Stimulated activated CD8-positive, alpha-beta memory T cell treated with anti-CD3 and anti-CD28 coated beads, Interleukin-12 subunit alpha, Interleukin-12 subunit beta, amount 100 ng/mL, for 24 hours (primary cell): ENCODE data around the gene NUP42.
"Not testable (repeated sequence)": the region's sequence is repeated elsewhere in the genome, so short reads cannot be mapped to it uniquely, and the experiment has no call there.

ENCODE experiments used
- DNase-seq: peaks from one replicate; pipeline ENCODE4 v3.0.0-alpha.2; 2020; ENCODE audit errors: extremely low read depth

Gene NUP42

DNA sequence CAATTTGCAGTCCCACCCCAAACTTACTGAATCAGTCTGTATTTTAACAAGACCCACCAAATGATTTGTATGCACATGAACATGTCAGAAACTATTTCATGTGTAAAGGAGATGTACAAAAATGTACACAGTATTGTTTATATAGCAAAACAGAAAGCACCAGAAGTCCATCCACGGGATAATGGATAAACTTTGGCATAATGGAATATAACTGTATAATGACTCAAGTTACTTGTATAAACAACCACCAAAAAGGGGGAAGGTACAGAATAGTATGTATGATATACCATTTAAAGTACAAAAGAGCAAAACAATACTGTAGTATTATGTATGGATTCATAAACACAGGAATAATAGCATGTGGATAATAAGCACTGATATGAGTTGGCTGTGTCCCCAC lies 22.4 kb downstream of the NUP42 start:
- no peak for DNase-seq

DNA sequence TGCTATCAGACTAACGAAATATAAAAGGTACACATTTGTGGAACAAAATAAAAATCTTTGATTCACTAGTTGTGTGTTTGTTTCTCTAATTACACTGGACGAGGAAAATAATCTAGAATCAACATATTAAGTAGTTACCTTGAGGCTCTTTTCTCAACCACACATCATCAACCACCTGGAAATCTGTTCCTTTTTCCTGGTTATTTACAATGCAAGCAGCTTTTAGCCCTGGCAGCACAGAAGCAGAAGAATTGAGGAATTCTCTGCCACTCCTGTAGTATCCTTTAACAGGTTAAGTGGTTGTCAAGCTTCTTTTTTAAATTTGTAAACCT lies 23.7 kb downstream of the NUP42 start:
- no peak for DNase-seq

- DNase-seq = no peak
These were observed 24.3 kb downstream of the NUP42 start for GRCh38 chr7:23205909-23206767.

DNA sequence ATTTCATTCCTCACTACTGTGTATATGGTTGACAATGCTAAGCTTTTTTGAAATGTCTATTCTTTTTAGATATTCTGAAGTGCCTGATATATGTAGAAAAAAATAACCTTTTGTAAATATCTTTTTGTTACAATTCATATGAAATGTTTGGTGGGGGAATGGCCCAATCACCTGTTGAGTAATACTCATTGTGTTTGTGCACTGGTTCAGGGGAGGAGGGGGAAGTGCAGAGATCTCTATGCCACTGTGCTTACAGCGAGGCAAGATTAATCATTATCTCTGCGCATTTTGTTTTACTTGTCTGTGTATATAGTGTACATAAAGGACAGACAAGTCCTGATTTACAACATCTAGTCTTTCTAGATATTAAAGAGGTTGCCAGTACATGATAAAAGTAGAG lies 25.2 kb downstream of the NUP42 start:
- no peak for DNase-seq

GRCh38 chr7:23207884-23208283 lies 26.0 kb downstream of the NUP42 start:
- DNase-seq = no peak

DNA sequence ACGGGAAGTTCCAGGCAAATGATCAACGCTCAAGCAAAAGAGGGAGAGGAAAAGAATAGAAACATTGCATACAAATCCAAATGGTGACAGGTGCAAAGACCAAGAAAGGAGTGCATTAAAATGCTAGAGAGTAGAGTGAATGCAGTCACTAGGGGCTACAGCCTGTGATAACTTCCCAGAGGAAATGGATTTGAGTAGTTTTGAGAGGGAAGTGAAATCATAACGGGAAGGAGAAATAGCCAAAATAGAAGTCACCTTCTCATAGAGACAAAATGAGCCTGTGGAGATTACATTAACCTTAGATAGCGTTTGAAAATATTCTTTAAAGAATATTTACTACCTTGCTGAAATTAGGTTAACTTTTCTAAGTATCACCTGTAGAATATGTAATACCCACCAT lies 26.5 kb downstream of the NUP42 start:
- DNase-seq = no peak

GRCh38 chr7:23210506-23210905 lies 28.7 kb downstream of the NUP42 start:
- no peak for DNase-seq

DNA sequence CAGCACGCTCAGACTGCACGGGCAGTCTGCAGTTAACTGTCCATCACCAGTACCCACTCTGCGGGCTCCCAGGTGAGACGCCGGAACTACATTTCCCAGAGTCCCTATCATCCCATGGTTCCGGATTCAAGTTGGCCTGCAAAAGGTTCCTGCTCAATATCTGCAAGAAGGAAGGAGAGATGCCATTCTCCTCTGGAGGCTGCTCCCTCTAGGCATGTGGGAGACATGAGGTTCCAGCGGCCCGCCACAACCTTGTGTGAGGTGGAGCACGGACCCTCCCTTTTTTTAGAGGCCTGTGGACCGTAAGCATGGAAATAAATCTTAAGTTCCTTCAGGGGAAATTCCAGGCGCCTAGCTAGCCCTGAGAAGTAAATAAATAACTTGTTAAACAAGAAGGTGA lies 29.7 kb downstream of the NUP42 start:
- DNase-seq = no peak

DNA sequence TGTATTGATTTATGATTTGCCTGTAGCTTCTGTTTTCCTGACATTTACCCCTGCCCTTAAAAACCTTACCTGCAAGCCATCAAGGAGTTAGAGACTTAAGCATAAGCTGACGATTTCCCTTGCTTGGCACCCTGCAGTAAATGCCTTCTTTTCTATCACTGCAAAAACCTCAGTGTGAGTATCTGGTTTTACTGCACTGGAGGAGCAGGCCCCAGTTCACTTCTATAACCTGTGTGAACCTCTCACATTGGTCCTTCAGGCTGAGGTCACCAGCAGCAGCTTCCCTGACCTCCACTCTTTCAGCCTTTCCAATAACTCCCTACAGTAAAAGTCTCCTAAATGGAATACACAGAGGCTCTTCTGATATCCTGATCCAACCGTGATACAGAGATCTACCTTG lies 30.5 kb downstream of the NUP42 start:
- DNase-seq = no peak

- DNase-seq = no peak
These were observed 31.0 kb downstream of the NUP42 start for GRCh38 chr7:23212841-23213240.

GRCh38 chr7:23213755-23214154 lies 31.9 kb downstream of the NUP42 start:
- no peak for DNase-seq

DNA sequence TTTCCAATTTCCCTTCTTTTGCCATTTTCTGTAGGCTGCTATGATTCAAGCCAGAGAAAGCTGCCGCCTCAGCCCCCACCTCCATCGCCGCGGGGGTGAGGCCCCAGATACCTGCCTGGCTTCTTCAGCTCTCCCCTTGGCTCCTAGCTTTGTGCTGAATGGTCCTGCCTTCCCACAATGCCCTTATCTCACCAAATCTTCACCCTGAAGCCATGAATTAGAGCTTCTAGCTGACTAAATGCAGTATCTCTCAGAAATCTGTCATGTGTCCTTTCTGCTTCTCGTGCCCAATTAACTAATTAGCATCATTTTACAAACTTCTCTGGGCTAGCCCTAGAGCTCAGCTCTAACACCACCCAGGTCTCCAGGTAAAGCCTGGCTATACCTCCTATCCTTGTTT lies 32.6 kb downstream of the NUP42 start:
- no peak for DNase-seq

DNA sequence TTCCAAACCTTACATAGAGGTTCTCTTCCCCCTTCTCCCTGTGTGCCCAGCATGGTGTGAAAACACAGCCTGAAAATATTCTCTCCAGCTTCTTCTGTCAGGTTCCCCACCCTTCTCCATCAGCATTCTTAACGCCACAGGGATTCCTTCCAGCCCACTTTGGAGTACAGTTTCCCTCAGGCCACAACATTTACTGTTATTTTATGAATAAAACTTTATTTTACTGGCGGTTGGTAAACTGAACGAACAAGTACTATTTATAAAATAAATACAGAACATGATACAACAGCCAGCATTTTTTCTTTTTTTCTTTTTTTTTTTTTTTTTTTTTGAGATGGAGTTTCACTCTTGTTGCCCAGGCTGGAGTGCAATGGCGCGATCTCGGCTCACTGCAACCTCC lies 33.1 kb downstream of the NUP42 start:
- DNase-seq = no peak

DNA sequence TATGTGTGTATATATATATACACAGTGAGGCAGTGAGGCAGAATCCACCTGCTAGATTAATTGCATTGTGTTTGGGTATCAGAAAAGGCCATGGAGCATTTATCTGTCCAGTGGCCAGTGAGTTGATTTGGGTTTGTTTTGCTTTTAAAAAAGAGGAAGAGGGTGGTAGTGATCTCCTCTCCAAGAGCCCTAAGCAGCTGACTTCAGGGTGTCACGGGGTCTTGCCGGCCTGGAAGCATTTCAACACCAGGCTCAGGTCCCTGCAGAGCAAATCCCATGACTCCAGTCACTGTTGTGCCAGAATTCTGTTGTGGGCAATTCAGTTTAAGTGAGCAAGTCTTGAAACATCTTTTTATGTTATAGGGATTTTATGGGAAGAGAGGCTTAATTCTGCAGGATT lies 34.2 kb downstream of the NUP42 start:
- no peak for DNase-seq

DNA sequence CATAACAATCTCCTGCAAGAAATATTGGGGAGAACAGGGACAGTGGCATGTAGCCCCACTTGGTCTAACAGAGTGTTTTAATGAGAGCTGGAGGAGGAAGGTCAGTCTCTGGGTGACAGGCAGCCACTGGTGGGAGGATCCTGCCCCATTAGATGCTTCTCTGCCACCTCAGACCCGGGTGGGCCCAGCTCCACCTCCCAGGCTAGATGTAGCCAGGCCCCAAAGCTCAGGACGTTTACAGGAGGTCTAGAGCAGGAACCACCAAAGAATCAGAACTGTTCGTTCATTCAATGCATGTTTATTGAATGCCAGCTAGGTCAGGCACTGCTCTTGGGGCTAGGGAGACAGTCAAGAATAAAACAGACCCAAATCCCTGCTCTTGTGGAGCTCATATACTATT lies 36.3 kb downstream of the NUP42 start:
- no peak for DNase-seq

DNA sequence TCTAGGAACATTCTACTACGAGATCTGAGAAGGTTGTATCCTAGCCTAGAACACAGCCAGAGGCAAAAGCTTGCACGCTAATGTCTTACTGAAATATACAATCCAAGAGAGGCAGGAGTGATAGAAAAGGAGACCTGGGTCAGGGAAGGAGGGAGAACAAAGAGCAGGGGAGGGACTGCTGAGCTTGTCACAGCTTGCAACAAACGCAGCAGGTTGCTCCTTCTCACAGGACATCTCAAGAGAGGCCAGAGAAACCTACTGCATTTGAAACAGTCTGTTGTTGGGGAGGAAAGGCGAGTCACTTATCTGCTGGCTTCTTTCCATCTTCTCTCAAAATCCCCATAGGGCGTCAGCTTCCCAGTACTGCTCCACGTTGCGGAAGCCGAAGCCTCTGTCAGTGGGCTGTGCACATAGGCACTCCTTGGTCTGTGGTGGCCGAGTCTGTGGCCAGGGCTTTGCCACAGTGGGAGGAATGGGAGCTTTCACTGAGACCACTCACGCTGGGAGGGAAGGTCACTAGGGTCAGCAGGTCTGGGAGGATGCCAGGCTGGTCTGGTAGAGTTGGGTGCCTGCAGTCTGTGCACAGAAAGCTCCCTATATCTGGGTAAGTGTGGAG lies 39.0 kb downstream of the NUP42 start:
- DNase-seq = no peak

- no peak for DNase-seq
These were observed 40.7 kb downstream of the NUP42 start for GRCh38 chr7:23222439-23223030.

DNA sequence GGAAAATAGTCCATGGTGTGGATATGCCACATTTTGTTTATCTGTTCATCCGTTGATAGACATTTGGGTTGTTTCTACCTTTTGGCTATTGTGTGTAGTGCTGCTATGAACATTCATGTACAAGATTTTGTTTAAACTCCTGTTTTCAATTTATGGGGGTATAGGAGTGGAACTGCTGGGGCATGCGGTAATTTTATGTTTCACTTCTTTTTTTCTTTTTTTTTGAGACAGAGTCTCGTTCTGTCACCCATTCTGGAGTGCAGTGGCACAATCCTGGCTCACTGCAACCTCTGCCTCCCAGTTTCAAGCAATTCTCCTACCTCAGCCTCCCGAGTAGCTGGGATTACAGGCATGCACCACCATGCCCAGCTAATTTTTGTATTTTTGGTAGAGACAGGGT lies 42.5 kb downstream of the NUP42 start:
- DNase-seq = not testable (repeated sequence)

DNA sequence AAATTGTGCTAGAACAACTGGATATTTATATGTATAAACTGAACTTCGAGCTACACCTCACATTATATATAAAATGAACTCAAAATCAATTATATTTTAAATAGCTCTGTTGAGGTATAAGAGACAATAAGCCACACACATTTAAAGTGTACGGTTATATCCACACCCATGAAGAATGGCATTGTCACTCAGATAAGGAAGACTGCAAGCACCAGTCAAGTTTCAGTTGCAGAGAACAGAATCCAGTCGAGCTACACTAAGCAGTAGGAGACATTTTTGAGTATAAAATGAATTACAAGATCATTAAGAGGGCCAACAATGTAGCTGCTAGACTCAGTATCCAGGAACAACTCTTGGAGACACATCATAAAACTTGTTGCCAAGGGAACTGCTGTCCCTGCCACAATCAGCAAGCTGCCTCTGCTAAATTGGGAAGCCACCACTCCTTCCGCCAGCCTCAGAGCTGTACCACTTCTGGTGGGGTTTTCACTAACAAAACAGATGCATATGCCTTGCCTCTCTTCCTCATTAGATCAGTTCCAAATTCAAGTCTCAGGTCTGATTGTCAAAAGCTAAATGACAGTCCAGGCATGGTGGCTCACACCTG lies 45.1 kb downstream of the NUP42 start:
- no peak for DNase-seq

DNA sequence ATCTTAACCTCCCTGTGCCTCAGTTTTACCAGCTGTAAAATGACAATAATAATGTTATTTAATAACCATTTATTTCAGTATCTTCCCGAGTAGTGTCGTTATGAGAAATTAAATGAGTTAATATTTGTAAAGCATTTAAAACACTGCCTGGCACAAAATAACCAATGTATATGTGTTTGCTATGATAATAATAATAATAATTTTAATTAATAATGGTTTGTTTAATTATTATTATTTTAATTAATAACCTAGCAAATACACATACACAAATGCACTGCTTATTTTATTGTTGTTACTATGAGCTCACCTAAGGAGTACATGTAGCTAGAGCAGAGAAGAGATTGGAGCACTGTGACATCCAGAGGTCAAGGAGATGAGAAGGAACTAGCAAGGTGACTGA lies 46.6 kb downstream of the NUP42 start:
- DNase-seq = no peak

DNA sequence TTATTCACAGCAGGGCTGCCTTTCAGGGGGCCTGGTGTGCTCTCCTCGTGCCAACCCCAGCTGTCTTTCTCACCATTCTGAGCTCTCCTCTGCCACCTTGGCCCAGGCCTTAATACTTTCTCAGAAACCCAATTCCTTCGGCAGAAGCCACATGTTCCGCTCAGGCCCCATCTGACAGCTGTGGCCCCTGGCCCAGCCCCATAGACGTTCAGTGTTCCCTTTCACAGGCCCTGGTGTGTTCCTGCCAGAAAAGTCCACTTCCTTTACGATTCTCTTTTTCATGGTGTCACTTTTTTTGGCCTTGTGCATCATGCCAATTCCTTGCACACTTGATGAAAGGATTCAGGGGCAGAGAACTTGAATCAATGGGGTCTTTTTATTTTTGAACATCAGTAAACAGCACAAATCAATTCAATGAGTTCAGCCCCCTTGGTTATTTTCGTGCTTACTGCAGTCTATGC lies 48.8 kb downstream of the NUP42 start:
- DNase-seq = no peak

GRCh38 chr7:23232966-23233365 lies 51.1 kb downstream of the NUP42 start:
- no peak for DNase-seq
